HepG2 (cell line): ENCODE measurements around the gene RBM12. TPM values are rescaled to one million over a fixed set of nuclear protein-coding genes. Genes with fewer than 3 reads are reported as not detected.
A peak's percentile ranks its signal among the peaks of the same experiment; 100 is the strongest.

Experiments used
- AHR ChIP-seq: IDR thresholded peaks from 2 replicates; pipeline ENCODE4 v1.6.1; 2018; ENCODE audit warnings: missing genetic modification reagents, missing compliant biosample characterization
- CREM ChIP-seq, 2 experiments: sonication (generic) in 1 of 2; formaldehyde crosslinking in 1 of 2; IDR thresholded peaks; 2 replicates each; pipeline versions ENCODE4 v1.4.0 to v1.6.1; 2016 to 2020; ENCODE audit warnings: antibody characterized with exemption in 1 of 2, mild to moderate bottlenecking in 1 of 2, missing genetic modification reagents in 1 of 2
- FOSL1 ChIP-seq: sonication (generic); formaldehyde crosslinking; IDR thresholded peaks from 2 replicates; pipeline ENCODE4 v1.9.0; 2021; ENCODE audit warnings: missing genetic modification reagents, borderline replicate concordance
- FOXK1 ChIP-seq: sonication (generic); formaldehyde crosslinking; IDR thresholded peaks from 2 replicates; pipeline ENCODE4 v1.4.0; 2020; ENCODE audit warnings: low read depth, missing genetic modification reagents, borderline replicate concordance
- GPBP1L1 ChIP-seq: sonication (generic); formaldehyde crosslinking; IDR thresholded peaks from 2 replicates; pipeline ENCODE4 v1.5.0; 2020; ENCODE audit warnings: mild to moderate bottlenecking, missing genetic modification reagents
- GRHL1 ChIP-seq: sonication (generic); formaldehyde crosslinking; conservative IDR thresholded peaks from 2 replicates; pipeline ENCODE4 v1.8.0; 2022; ENCODE audit warnings: missing genetic modification reagents
- HOXA7 ChIP-seq: sonication (generic); formaldehyde crosslinking; IDR thresholded peaks from 2 replicates; pipeline ENCODE4 v1.8.1; 2022; ENCODE audit warnings: mild to moderate bottlenecking, missing genetic modification reagents, moderate library complexity
- KMT2B ChIP-seq: IDR thresholded peaks from 2 replicates; pipeline ENCODE4 v1.6.1; 2016; ENCODE audit warnings: missing genetic modification reagents, missing compliant biosample characterization
- MAZ ChIP-seq, 2 experiments: sonication (generic) in 1 of 2; formaldehyde crosslinking in 1 of 2; IDR thresholded peaks; 2 replicates each; pipeline versions ENCODE4 v1.5.0 to v1.6.1; 2012 to 2020; ENCODE audit warnings: low read depth in 2 of 2, mild to moderate bottlenecking in 2 of 2, borderline replicate concordance in 1 of 2, improper control_type of control experiment in 1 of 2, low read length in 1 of 2, missing genetic modification reagents in 1 of 2, moderate library complexity in 1 of 2
- POLR2AphosphoS5 ChIP-seq: IDR thresholded peaks from 2 replicates; pipeline ENCODE4 v1.6.1; 2012; ENCODE audit warnings: low read depth, low read length
- RBAK ChIP-seq: sonication (generic); formaldehyde crosslinking; IDR thresholded peaks from 2 replicates; pipeline ENCODE4 v1.5.1; 2020; ENCODE audit warnings: mild to moderate bottlenecking, missing genetic modification reagents
- RXRA ChIP-seq: sonication (generic); formaldehyde crosslinking; IDR thresholded peaks from 2 replicates; pipeline ENCODE4 v1.5.1; 2020; ENCODE audit warnings: missing genetic modification reagents
- SAP130 ChIP-seq: IDR thresholded peaks from 2 replicates; pipeline ENCODE4 v1.6.1; 2016; ENCODE audit warnings: low read depth
- SATB2 ChIP-seq: sonication (generic); formaldehyde crosslinking; IDR thresholded peaks from 2 replicates; pipeline ENCODE4 v1.5.0; 2020; ENCODE audit warnings: missing genetic modification reagents
- SMARCE1 ChIP-seq: fragments of 450-650 bp; IDR thresholded peaks from 2 replicates; pipeline ENCODE4 v1.6.1; 2017; ENCODE audit warnings: borderline replicate concordance
- SMYD3 ChIP-seq: sonication (generic); formaldehyde crosslinking; IDR thresholded peaks from 2 replicates; pipeline ENCODE4 v1.8.1; 2023; ENCODE audit warnings: mild to moderate bottlenecking, missing genetic modification reagents
- SNAI1 ChIP-seq: sonication (generic); formaldehyde crosslinking; IDR thresholded peaks from 2 replicates; pipeline ENCODE4 v1.5.0; 2020; ENCODE audit warnings: mild to moderate bottlenecking, missing genetic modification reagents, borderline replicate concordance
- THAP11 ChIP-seq: IDR thresholded peaks from 2 replicates; pipeline ENCODE4 v1.6.1; 2016; ENCODE audit warnings: missing biosample characterization, missing genetic modification reagents
- ZC3H4 ChIP-seq: sonication (generic); formaldehyde crosslinking; IDR thresholded peaks from 2 replicates; pipeline ENCODE4 v1.4.0; 2020; ENCODE audit warnings: missing genetic modification reagents, borderline replicate concordance
- ZFP37 ChIP-seq: sonication (generic); formaldehyde crosslinking; IDR thresholded peaks from 2 replicates; pipeline ENCODE4 v1.4.0; 2020; ENCODE audit warnings: missing genetic modification reagents, borderline replicate concordance
- ZKSCAN8 ChIP-seq: IDR thresholded peaks from 2 replicates; pipeline ENCODE4 v1.6.1; 2016; ENCODE audit warnings: borderline replicate concordance, missing genetic modification reagents, missing compliant biosample characterization
- ZMAT5 ChIP-seq: sonication (generic); formaldehyde crosslinking; IDR thresholded peaks from 2 replicates; pipeline ENCODE4 v1.5.0; 2020; ENCODE audit warnings: mild to moderate bottlenecking, low read depth, missing genetic modification reagents, borderline replicate concordance
- ZNF24 ChIP-seq: fragments of 450-650 bp; IDR thresholded peaks from 2 replicates; pipeline ENCODE4 v1.6.1; 2017; ENCODE audit warnings: antibody characterized with exemption, mild to moderate bottlenecking
- ZNF460 ChIP-seq: sonication (generic); formaldehyde crosslinking; IDR thresholded peaks from 2 replicates; pipeline ENCODE4 v1.5.1; 2020; ENCODE audit warnings: missing genetic modification reagents, mild to moderate bottlenecking, borderline replicate concordance
- ZNF639 ChIP-seq: conservative IDR thresholded peaks from 2 replicates; pipeline ENCODE4 v1.6.1; 2018; ENCODE audit warnings: missing genetic modification reagents
- polyA plus RNA-seq, 8 experiments: library from polyadenylated mRNA; depleted of rRNA in 3 of 8; stranded (reverse) in 7 of 8; unstranded in 1 of 8; fragments of >200 nt; fragmentation: Illumina TruSeq in 4 of 8; extraction: Trizol in 4 of 8; gene quantifications; 2 replicates each; pipeline versions ENCODE4 v1.2.1 to v1.2.3, GENCODE V29; 2011 to 2016; ENCODE audit warnings: low read depth in 4 of 8, missing spikeins in 1 of 8, mixed read lengths in 1 of 8; ENCODE audit not compliant: insufficient read depth in 1 of 8
- total RNA-seq, 5 experiments: library from RNA; depleted of rRNA; stranded (reverse); fragments of >200 nt; fragmentation: Illumina TruSeq; extraction: Trizol; gene quantifications; 2 replicates each; pipeline ENCODE4 v1.2.3, GENCODE V29; 2016; ENCODE audit warnings: low read depth in 1 of 5

The RBM12 gene
- total and polyA plus RNA-seq, 2 of the 13 experiments (the other 11 are each of a cell fraction or from before 2014, with no cell fraction given) = 97.9 to 104 TPM

- no peak for TF ChIP-seq GPBP1L1 (CRISPR knock-in tag)
- TF ChIP-seq SATB2 (CRISPR knock-in tag) = no peak
- TF ChIP-seq ZC3H4 = peak; percentile 94
- no peak for TF ChIP-seq SMARCE1
- peak; percentile 14; the same call in 1 of the 2 replicates for TF ChIP-seq ZNF639 (CRISPR knock-in tag)
- TF ChIP-seq THAP11 = peak; percentile 28; the same call in 1 of the 2 replicates
- TF ChIP-seq RBAK (CRISPR knock-in tag) = no peak
- TF ChIP-seq SNAI1 (CRISPR knock-in tag) = 0 out of 2 replicates have a peak, but pooled peaks have one; percentile 68
- TF ChIP-seq FOSL1 (CRISPR knock-in tag) = no peak
- no peak for TF ChIP-seq RXRA (CRISPR knock-in tag)
- TF ChIP-seq POLR2AphosphoS5 = peak; percentile 20; the same call in 1 of the 2 replicates
- TF ChIP-seq CREM (IDR thresholded peaks at IDR 0.05) = no peak
- no peak for TF ChIP-seq CREM (CRISPR knock-in tag; IDR thresholded peaks at IDR 0.05)
- no peak for TF ChIP-seq ZNF460 (CRISPR knock-in tag)
- TF ChIP-seq AHR = 0 out of 2 replicates have a peak, but pooled peaks have one; percentile 43
- TF ChIP-seq MAZ (IDR thresholded peaks at IDR 0.05; ENCODE audit: borderline replicate concordance, low read depth, low read length) = no peak
- TF ChIP-seq MAZ (CRISPR knock-in tag; IDR thresholded peaks at IDR 0.05; ENCODE audit: low read depth) = no peak
- no peak for TF ChIP-seq ZMAT5 (CRISPR knock-in tag)
- no peak for TF ChIP-seq ZKSCAN8 (CRISPR knock-in tag)
- TF ChIP-seq HOXA7 = 0 out of 2 replicates have a peak, but pooled peaks have one; percentile 3
- TF ChIP-seq ZFP37 (CRISPR knock-in tag) = no peak
- TF ChIP-seq FOXK1 (CRISPR knock-in tag) = 0 out of 2 replicates have a peak, but pooled peaks have one; percentile 11
- peak; percentile 81 for TF ChIP-seq SAP130 (CRISPR knock-in tag)
- no peak for TF ChIP-seq GRHL1 (CRISPR knock-in tag)
- TF ChIP-seq ZNF24 = no peak
- no peak for TF ChIP-seq KMT2B (CRISPR knock-in tag)
- 0 out of 2 replicates have a peak, but pooled peaks have one; percentile 1 for TF ChIP-seq SMYD3
Measured at GRCh38 chr20:35663516-35664465, 909 bp downstream of the RBM12 start (continued).
